Sigmoid colon (tissue), 7 donors: Measurements from ENCODE around the gene BAHCC1. TPM values are rescaled to one million over a fixed set of nuclear protein-coding genes. Genes with fewer than 3 reads are reported as not detected.

ENCODE experiments used
- DNase-seq: peaks from one replicate; pipeline ENCODE4 v3.0.0-alpha.2; 2019
- H3K27ac ChIP-seq, 4 donors: fragments of 200-600 bp; sonication (generic); one replicate each; pipeline ENCODE4 v1.5.1; 2016 to 2019; ENCODE audit warnings: mild to moderate bottlenecking in 1 of 4
- H3K27me3 ChIP-seq, 3 donors: fragments of 200-600 bp; sonication (generic); one replicate each; pipeline ENCODE4 v1.5.1; 2019; ENCODE audit warnings: mild to moderate bottlenecking in 1 of 3
- H3K36me3 ChIP-seq, 4 donors: fragments of 200-600 bp; sonication (generic); one replicate each; pipeline ENCODE4 v1.5.1; 2016 to 2019
- H3K4me1 ChIP-seq, 4 donors: fragments of 200-600 bp; sonication (generic); one replicate each; pipeline ENCODE4 v1.5.1; 2017 to 2019
- H3K4me3 ChIP-seq, 4 donors: fragments of 200-600 bp; sonication (generic); one replicate each; pipeline ENCODE4 v1.5.1; 2017 to 2019; ENCODE audit warnings: mild to moderate bottlenecking in 2 of 4, moderate library complexity in 1 of 4
- H3K9me3 ChIP-seq, 4 donors: fragments of 200-600 bp in 3 of 4; sonication (generic) in 3 of 4; one replicate each; pipeline versions ENCODE4 v1.5.1 to v1.6.1; 2013 to 2019
- EP300 ChIP-seq, 4 donors: sonication (generic); formaldehyde crosslinking; IDR thresholded peaks; one replicate each; pipeline ENCODE4 v1.6.1; 2017; ENCODE audit warnings: antibody characterized with exemption in 4 of 4
- POLR2A ChIP-seq, 2 donors: fragments of 450-650 bp; IDR thresholded peaks; one replicate each; pipeline ENCODE4 v1.6.1; 2016; ENCODE audit warnings: antibody characterized with exemption in 2 of 2, mild to moderate bottlenecking in 2 of 2, moderate library complexity in 2 of 2
- POLR2AphosphoS5 ChIP-seq, 4 donors: sonication (generic); formaldehyde crosslinking; IDR thresholded peaks; one replicate each; pipeline ENCODE4 v1.6.1; 2017; ENCODE audit warnings: antibody characterized with exemption in 4 of 4
- WGBS, 2 donors: extraction: QIAGEN DNeasy Blood & Tissue Kit; methylation state at CpG; one replicate each; pipeline ENCODE4 v1.1.7; 2013; 5-methylcytosine and 5-hydroxymethylcytosine counted together
- intact Hi-C: fragments of 100-400 bp; cut with DNase I; formaldehyde crosslinking; loops from one replicate; pipeline ENCODE4 v1.15.1; 2023
- polyA plus RNA-seq, 3 donors: library from polyadenylated mRNA; stranded (reverse); fragments of 200-250 nt; gene quantifications; one replicate each; pipeline ENCODE4 v1.2.3, GENCODE V29; 2013
- total RNA-seq, 4 donors: library from RNA; depleted of rRNA; stranded (reverse); fragments of >200 nt; gene quantifications; one replicate each; pipeline ENCODE4 v1.1.0, GENCODE V29; 2016
- TF ChIP-seq, protein P1 (sequence below), 4 experiments: fragments of 450-650 bp in 3 of 4; fragments of 200-600 bp in 1 of 4; IDR thresholded peaks; one replicate each; pipeline ENCODE4 v1.5.1; 2016 to 2019; ENCODE audit warnings: antibody characterized with exemption in 4 of 4, mild to moderate bottlenecking in 3 of 4, moderate library complexity in 2 of 4
- donor health status: healthy with polysubstance abuse.
- donor health status: Bipolar disorder and iron deficiency.
- donor health status: healthy.

The BAHCC1 gene
- total and polyA plus RNA-seq, 7 donors = 1.8 to 18.6 (median 6.4) TPM

DNA sequence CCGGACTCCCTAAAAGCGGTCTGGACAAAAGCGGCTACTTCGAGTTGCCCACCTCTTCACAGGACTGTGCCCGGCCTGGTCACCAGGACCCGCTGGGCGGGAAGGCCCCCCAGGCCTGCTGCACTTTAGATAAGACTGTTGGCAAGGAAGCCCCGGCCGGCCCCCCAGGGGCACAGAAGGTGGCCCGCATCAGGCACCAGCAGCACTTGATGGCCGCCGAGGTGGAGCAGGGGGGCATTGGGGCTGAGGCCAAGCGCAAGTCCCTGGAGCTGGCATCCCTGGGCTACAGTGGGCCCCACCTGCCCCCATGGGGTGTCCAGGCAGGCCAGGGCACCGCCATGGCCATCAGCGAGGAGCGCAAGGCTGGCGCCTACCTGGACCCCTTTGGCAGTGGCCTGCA lies 47.5 kb downstream of the BAHCC1 start:
- Histone ChIP-seq H3K9me3 (no peaks in the 10 kb centered on the region), H3K27me3 (no peaks in the 10 kb centered on the region), H3K27ac (no peak overlapping the region), H3K36me3 (peaks cover 0 to 34% (median 6%) of the 10 kb centered on the region in 4 donors), H3K4me3 (no peak overlapping the region), H3K4me1 (no peaks in the 10 kb centered on the region)
- no peak for TF ChIP-seq POLR2AphosphoS5 (IDR thresholded peaks at IDR 0.05)
- TF ChIP-seq, protein P1, sequence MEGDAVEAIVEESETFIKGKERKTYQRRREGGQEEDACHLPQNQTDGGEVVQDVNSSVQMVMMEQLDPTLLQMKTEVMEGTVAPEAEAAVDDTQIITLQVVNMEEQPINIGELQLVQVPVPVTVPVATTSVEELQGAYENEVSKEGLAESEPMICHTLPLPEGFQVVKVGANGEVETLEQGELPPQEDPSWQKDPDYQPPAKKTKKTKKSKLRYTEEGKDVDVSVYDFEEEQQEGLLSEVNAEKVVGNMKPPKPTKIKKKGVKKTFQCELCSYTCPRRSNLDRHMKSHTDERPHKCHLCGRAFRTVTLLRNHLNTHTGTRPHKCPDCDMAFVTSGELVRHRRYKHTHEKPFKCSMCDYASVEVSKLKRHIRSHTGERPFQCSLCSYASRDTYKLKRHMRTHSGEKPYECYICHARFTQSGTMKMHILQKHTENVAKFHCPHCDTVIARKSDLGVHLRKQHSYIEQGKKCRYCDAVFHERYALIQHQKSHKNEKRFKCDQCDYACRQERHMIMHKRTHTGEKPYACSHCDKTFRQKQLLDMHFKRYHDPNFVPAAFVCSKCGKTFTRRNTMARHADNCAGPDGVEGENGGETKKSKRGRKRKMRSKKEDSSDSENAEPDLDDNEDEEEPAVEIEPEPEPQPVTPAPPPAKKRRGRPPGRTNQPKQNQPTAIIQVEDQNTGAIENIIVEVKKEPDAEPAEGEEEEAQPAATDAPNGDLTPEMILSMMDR (IDR thresholded peaks at IDR 0.05) = no peak
- no peak for TF ChIP-seq EP300 (IDR thresholded peaks at IDR 0.05)
- no peak for TF ChIP-seq POLR2A (IDR thresholded peaks at IDR 0.05)
- intact Hi-C loops = no loop called here
- DNase-seq = no peak
- WGBS, 2 donors = 96 to 97% methylated on average over 17 of the region's 17 CpGs

DNA sequence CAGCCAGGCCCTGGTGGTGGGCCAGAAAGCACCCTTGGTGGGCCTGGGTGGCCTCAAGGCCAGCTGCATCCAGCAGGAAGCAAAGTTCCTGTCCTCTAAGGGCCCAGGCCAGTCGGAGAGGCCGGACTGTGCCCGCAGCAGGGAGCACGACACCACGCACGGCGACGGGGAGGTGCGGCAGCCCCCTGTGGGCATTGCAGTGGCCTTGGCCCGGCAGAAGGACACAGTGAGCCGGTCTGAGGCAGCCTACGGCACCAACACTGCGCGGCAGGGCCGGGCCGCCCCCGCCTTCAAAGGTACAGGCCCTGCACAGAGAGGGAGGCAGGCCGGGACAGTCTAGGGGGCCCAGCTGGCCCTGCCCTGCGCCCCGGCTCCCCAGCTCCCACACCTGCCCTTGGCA lies 48.0 kb downstream of the BAHCC1 start:
- no peak overlapping the region for H3K4me3 ChIP-seq
- TF ChIP-seq EP300 (IDR thresholded peaks at IDR 0.05) (no peak), POLR2AphosphoS5 (IDR thresholded peaks at IDR 0.05) (no peak), POLR2A (IDR thresholded peaks at IDR 0.05) (no peak)
- TF ChIP-seq, protein P1 (IDR thresholded peaks at IDR 0.05) = no peak
- H3K36me3 ChIP-seq = peaks cover 0 to 36% (median 6%) of the 10 kb centered on the region in 4 donors
- H3K27me3 ChIP-seq = no peaks in the 10 kb centered on the region
- no peaks in the 10 kb centered on the region for H3K9me3 ChIP-seq
- intact Hi-C loops = no loop called here
- whole genome bisulfite sequencing, 2 donors = 95 to 97% methylated on average over 20 of the region's 20 CpGs
- no peak overlapping the region for H3K27ac ChIP-seq
- no peaks in the 10 kb centered on the region for H3K4me1 ChIP-seq
- no peak for DNase-seq

DNA sequence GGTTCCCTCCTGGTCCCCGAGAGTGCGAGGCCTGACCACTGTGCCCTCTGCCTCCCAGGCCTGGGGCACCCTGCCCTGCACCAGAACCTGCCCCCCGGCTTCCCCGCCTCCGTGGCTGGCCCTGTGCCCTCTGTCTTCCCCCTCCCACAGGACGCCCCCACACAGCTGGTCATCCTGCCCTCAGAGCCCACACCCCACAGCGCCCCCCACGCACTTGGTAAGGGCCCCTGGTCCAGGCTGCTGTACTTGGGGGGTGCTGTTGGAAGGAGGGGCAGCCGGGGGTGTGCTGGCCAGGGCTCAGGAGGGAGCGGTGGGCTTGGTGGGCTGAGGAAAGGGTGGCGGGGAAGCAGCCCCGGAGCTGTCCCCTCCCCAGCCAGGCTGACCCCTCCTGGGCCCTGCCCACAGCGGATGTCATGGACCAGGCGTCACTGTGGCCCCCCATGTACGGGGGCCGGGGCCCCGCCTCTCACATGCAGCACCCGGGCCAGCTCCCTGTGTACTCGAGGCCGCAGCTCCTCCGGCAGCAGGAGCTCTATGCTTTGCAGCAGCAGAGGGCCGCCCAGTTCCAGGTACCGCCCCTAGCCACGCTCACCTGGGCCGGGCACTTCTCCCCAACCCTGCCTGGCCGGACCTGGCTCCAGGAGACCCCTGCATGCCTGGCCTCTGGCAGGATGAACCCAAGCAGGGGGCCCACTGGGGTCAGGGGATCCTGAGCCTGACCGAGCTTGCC lies 49.5 kb downstream of the BAHCC1 start:
- Histone ChIP-seq H3K27me3 (no peaks in the 10 kb centered on the region), H3K4me1 (no peaks in the 10 kb centered on the region), H3K36me3 (peaks cover 0 to 36% (median 6%) of the 10 kb centered on the region in 4 donors), H3K4me3 (no peak overlapping the region), H3K9me3 (no peaks in the 10 kb centered on the region), H3K27ac (no peak overlapping the region)
- 84 to 89% methylated on average over 27 of the region's 27 CpGs for WGBS, 2 donors
- TF ChIP-seq POLR2A (IDR thresholded peaks at IDR 0.05) (no peak), POLR2AphosphoS5 (IDR thresholded peaks at IDR 0.05) (no peak), EP300 (IDR thresholded peaks at IDR 0.05) (no peak)
- TF ChIP-seq, protein P1 (IDR thresholded peaks at IDR 0.05) = no peak
- DNase-seq = no peak
- intact Hi-C loops = no loop called here

DNA sequence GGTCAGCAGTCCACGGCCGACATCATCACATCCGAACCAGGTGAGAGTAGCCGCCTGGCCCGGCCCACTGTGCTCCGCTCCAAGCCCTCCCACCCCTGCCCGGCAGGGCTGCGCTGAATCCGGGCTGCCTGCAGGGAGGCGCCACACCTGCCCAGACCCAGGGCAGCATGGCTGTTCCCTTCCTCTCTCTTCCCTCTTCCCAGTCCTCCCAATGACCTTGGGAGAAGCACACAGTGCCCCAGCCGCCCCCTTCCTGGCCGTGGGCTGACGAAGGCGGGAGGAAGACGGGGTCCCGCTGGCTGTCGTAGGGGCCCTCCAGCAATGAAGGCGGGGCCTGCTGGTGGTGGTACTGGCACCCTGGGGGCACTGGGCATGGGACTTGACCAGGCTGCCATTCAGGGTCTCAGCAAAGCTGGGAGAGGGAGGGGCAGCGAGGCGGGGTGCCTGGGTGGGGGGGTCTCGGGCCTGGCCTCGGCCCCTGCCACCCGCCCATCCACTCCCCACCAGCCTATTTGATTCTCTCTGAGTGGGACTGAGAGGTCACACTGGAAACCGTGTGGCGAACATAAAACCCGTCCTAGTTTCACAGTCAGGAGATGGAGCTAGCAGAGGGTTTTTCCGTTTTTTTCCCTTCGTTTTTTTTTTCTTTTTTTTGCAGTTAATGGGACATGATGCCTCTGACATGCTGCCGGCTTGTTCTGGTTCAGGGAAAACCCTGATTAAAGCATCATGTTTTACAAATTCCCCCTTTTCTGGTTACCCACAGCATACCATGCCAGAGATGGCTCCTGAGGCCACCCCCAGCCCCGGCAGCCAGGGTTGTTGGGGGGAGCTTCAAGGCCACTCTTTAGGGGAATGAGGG lies 50.6 kb downstream of the BAHCC1 start:
- Histone ChIP-seq H3K27me3 (no peaks in the 10 kb centered on the region), H3K4me3 (no peak overlapping the region), H3K4me1 (no peaks in the 10 kb centered on the region), H3K27ac (no peak overlapping the region), H3K9me3 (no peaks in the 10 kb centered on the region), H3K36me3 (peaks cover 0 to 39% (median 6%) of the 10 kb centered on the region in 4 donors)
- TF ChIP-seq POLR2AphosphoS5 (IDR thresholded peaks at IDR 0.05) (no peak), EP300 (IDR thresholded peaks at IDR 0.05) (no peak), POLR2A (IDR thresholded peaks at IDR 0.05) (no peak)
- TF ChIP-seq, protein P1 (IDR thresholded peaks at IDR 0.05) = no peak
- 84 to 85% methylated on average over 30 of the region's 30 CpGs for WGBS, 2 donors
- no peak for DNase-seq
- intact Hi-C loops = no loop called here
